HepG2 (cell line): ENCODE results near the gene GLT1D1. TPM values are rescaled to one million over a fixed set of nuclear protein-coding genes. Genes with fewer than 3 reads are reported as not detected.

Source experiments
- ATAC-seq: fragments of 200-7000 bp; cut with Tn5 transposase; 3 replicates; pipeline ENCODE4 v1.9.1; 2020; ENCODE audit warnings: mild to moderate bottlenecking, moderate library complexity
- BruUV-seq: library from RNA; stranded (reverse); fragments of 400-500 nt; replicated peaks from 2 replicates; lab custom pipeline; 2021; lab: Mats Ljungman, UMichigan
- CTCF ChIA-PET: fragments of 300-600 bp; formaldehyde crosslinking; extraction: SDS; loops from one replicate; lab custom pipeline; 2021; ENCODE audit warnings: low total read pairs, inconsistent platforms, low intra/inter-chr PET ratio; lab: Yijun Ruan, JAX
- POLR2A ChIA-PET: fragments of 350-600 bp; sonication (Branson Sonifier 250); formaldehyde crosslinking; loops from one replicate; lab custom pipeline; 2020; ENCODE audit warnings: antibody characterized with exemption, inconsistent platforms; lab: Yijun Ruan, JAX
- DNase-seq: peaks from one replicate; pipeline ENCODE4 v3.0.0-alpha.2; 2015; ENCODE audit warnings: low spot score
- FAIRE-seq: peaks from 3 replicates; lab custom pipeline; 2011; peaks lifted over from hg19 to GRCh38; lab: Jason Lieb, UNC
- H2AFZ ChIP-seq: one replicate; pipeline ENCODE4 v1.6.1; 2011; ENCODE audit warnings: low read length, inconsistent platforms
- H3K27ac ChIP-seq: fragments of 300-600 bp; 3 replicates; pipeline ENCODE4 v1.8.0; 2011; ENCODE audit warnings: mixed run types, mild to moderate bottlenecking, mixed read lengths, low read length, inconsistent platforms; ENCODE audit not compliant: insufficient read depth; ENCODE audit errors: extremely low read length
- H3K27me3 ChIP-seq, 2 experiments: fragments of 200-600 bp in 1 of 2; 2 replicates in 1 of 2; 3 replicates in 1 of 2; pipeline versions ENCODE4 v1.6.0 to v1.8.0; 2011; ENCODE audit warnings: low read length in 2 of 2, mild to moderate bottlenecking in 2 of 2, moderate library complexity in 2 of 2, inconsistent platforms in 1 of 2; ENCODE audit not compliant: insufficient read depth in 2 of 2, control insufficient read depth in 1 of 2
- H3K36me3 ChIP-seq, 2 experiments: fragments of 200-600 bp in 1 of 2; replicated peaks in 1 of 2; 2 replicates in 1 of 2; 3 replicates in 1 of 2; pipeline versions ENCODE4 v1.5.1 to v1.8.0; 2011; ENCODE audit warnings: low read length in 2 of 2, inconsistent platforms in 1 of 2; ENCODE audit not compliant: insufficient read depth in 2 of 2, control insufficient read depth in 1 of 2
- H3K4me1 ChIP-seq: 2 replicates; pipeline ENCODE4 v1.5.1; 2012; ENCODE audit warnings: low read length, inconsistent platforms; ENCODE audit not compliant: insufficient read depth
- H3K4me2 ChIP-seq: 2 replicates; pipeline ENCODE4 v1.6.0; 2011; ENCODE audit warnings: low read depth, low read length, inconsistent platforms
- H3K4me3 ChIP-seq, 3 experiments: fragments of 200-600 bp in 1 of 3; sonication (generic), shearing (Covaris generic) in 1 of 3; replicated peaks in 1 of 3; 2 replicates each; pipeline ENCODE4 v1.5.1; 2011 to 2016; ENCODE audit warnings: low read length in 3 of 3, inconsistent platforms in 2 of 3, low read depth in 2 of 3, mild to moderate bottlenecking in 2 of 3, control low read depth in 1 of 3, mixed read lengths in 1 of 3; ENCODE audit not compliant: insufficient read depth in 1 of 3
- H3K79me2 ChIP-seq: one replicate; pipeline ENCODE4 v1.6.1; 2011; ENCODE audit warnings: low read length, inconsistent platforms; ENCODE audit not compliant: insufficient read depth
- H3K9ac ChIP-seq: 2 replicates; pipeline ENCODE4 v1.6.0; 2011; ENCODE audit warnings: mild to moderate bottlenecking, low read depth, low read length, inconsistent platforms; ENCODE audit not compliant: insufficient read depth
- H3K9me3 ChIP-seq: 2 replicates; pipeline ENCODE4 v1.5.1; 2012; ENCODE audit warnings: mild to moderate bottlenecking, low read length
- H4K20me1 ChIP-seq: 2 replicates; pipeline ENCODE4 v1.6.0; 2011; ENCODE audit warnings: inconsistent platforms, mild to moderate bottlenecking, low read length, moderate library complexity; ENCODE audit not compliant: insufficient read depth
- FOXC1 ChIP-seq: sonication (generic); formaldehyde crosslinking; IDR thresholded peaks from 2 replicates; pipeline ENCODE4 v1.8.0; 2022; ENCODE audit warnings: mild to moderate bottlenecking, missing genetic modification reagents, borderline replicate concordance
- HNRNPH1 ChIP-seq: fragments of 200-400 bp; formaldehyde crosslinking; optimal IDR thresholded peaks from 2 replicates; pipeline ENCODE3; 2017; ENCODE audit warnings: mild to moderate bottlenecking, low read depth, low read length
- KLF15 ChIP-seq: sonication (generic); formaldehyde crosslinking; IDR thresholded peaks from 2 replicates; pipeline ENCODE4 v1.8.1; 2023; ENCODE audit warnings: borderline replicate concordance, mild to moderate bottlenecking, inconsistent platforms, missing genetic modification reagents, mixed read lengths
- KLF6 ChIP-seq: IDR thresholded peaks from 2 replicates; pipeline ENCODE4 v1.8.0; 2016; ENCODE audit warnings: missing biosample characterization, missing genetic modification reagents
- KLF9 ChIP-seq: IDR thresholded peaks from 2 replicates; pipeline ENCODE4 v1.6.1; 2016; ENCODE audit warnings: low read depth
- MEIS2 ChIP-seq: sonication (generic); formaldehyde crosslinking; IDR thresholded peaks from 2 replicates; pipeline ENCODE4 v1.9.0; 2021; ENCODE audit warnings: mild to moderate bottlenecking, missing genetic modification reagents
- MYC ChIP-seq: sonication (generic); formaldehyde crosslinking; IDR thresholded peaks from 2 replicates; pipeline ENCODE4 v1.9.0; 2021; ENCODE audit warnings: missing genetic modification reagents, borderline replicate concordance
- NFE2L1 ChIP-seq: sonication (generic); formaldehyde crosslinking; IDR thresholded peaks from 2 replicates; pipeline ENCODE4 v1.4.0; 2020; ENCODE audit warnings: missing genetic modification reagents, mild to moderate bottlenecking, borderline replicate concordance
- POLR2AphosphoS5 ChIP-seq: IDR thresholded peaks from 2 replicates; pipeline ENCODE4 v1.6.1; 2012; ENCODE audit warnings: low read depth, low read length
- RAD51 ChIP-seq: fragments of 450-650 bp; IDR thresholded peaks from 2 replicates; pipeline ENCODE4 v1.6.1; 2016; ENCODE audit warnings: borderline replicate concordance
- SRSF1 ChIP-seq: fragments of 200-400 bp; formaldehyde crosslinking; optimal IDR thresholded peaks from 2 replicates; pipeline ENCODE3; 2017; ENCODE audit warnings: mild to moderate bottlenecking, low read depth, low read length, moderate library complexity
- ZFY ChIP-seq: sonication (generic); formaldehyde crosslinking; IDR thresholded peaks from 2 replicates; pipeline ENCODE4 v1.4.0; 2020; ENCODE audit warnings: missing genetic modification reagents
- ZKSCAN8 ChIP-seq: IDR thresholded peaks from 2 replicates; pipeline ENCODE4 v1.6.1; 2016; ENCODE audit warnings: borderline replicate concordance, missing genetic modification reagents, missing compliant biosample characterization
- ZNF260 ChIP-seq: sonication (generic); formaldehyde crosslinking; IDR thresholded peaks from 2 replicates; pipeline ENCODE4 v1.4.0; 2020; ENCODE audit warnings: missing genetic modification reagents, low read depth, mild to moderate bottlenecking, borderline replicate concordance
- ZNF567 ChIP-seq: sonication (generic); formaldehyde crosslinking; IDR thresholded peaks from 2 replicates; pipeline ENCODE4 v1.8.1; 2023; ENCODE audit warnings: mild to moderate bottlenecking, missing genetic modification reagents, borderline replicate concordance
- WGBS: methylation state at CpG from one replicate; pipeline ENCODE4 v1.1.6; 2017; ENCODE audit warnings: low lambda C conversion rate; 5-methylcytosine and 5-hydroxymethylcytosine counted together
- in situ Hi-C: cut with HindIII; loops from 2 replicates; pipeline ENCODE4 v1.10.0; 2017; ENCODE audit warnings: low pct_unique_long_range_greater_than_20kb; ENCODE audit not compliant: extremely low pct_ligation_motif_present
- intact Hi-C: fragments of 100-400 bp; cut with micrococcal nuclease; formaldehyde crosslinking; loops from one replicate; pipeline ENCODE4 v1.10.0; 2022; ENCODE audit not compliant: unreplicated experiment
- polyA plus RNA-seq, 8 experiments: library from polyadenylated mRNA; depleted of rRNA in 3 of 8; stranded (reverse) in 7 of 8; unstranded in 1 of 8; fragments of >200 nt; fragmentation: Illumina TruSeq in 4 of 8; extraction: Trizol in 4 of 8; gene quantifications; 2 replicates each; pipeline versions ENCODE4 v1.2.1 to v1.2.3, GENCODE V29; 2011 to 2016; ENCODE audit warnings: low read depth in 4 of 8, missing spikeins in 1 of 8, mixed read lengths in 1 of 8; ENCODE audit not compliant: insufficient read depth in 1 of 8
- total RNA-seq, 5 experiments: library from RNA; depleted of rRNA; stranded (reverse); fragments of >200 nt; fragmentation: Illumina TruSeq; extraction: Trizol; gene quantifications; 2 replicates each; pipeline ENCODE4 v1.2.3, GENCODE V29; 2016; ENCODE audit warnings: low read depth in 1 of 5
- TF ChIP-seq, protein P1 (sequence below): sonication (generic); formaldehyde crosslinking; IDR thresholded peaks from 2 replicates; pipeline ENCODE4 v1.8.1; 2023; ENCODE audit warnings: mild to moderate bottlenecking, moderate library complexity, missing genetic modification reagents
- TF ChIP-seq, protein P2 (sequence below): sonication (generic); formaldehyde crosslinking; conservative IDR thresholded peaks from 2 replicates; pipeline ENCODE4 v1.5.0; 2020; ENCODE audit warnings: missing genetic modification reagents

GLT1D1 gene
- total and polyA plus RNA-seq, 2 of the 13 experiments (the other 11 are each of a cell fraction or from before 2014, with no cell fraction given), result 0.09 to 0.17 TPM

DNA sequence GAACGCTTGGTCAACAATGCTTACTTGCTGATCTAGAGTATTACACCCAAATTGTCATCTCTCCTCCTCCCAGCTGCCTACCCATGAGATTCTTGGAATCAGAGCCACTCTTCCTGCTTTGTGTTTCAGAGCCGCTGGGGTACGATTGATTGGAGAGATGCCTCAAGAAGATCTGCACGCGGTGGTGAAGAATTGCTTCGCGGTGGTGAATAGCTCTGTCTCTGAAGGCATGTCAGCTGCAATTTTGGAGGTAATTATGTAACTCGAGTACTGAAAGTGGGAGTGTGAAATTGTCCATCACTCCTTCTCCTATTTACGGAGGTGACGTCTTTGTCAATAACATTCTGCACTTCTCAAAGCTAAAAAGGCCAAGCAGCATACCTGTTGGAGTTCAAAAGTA is 93.9 kb downstream of the GLT1D1 start:
- Histone ChIP-seq H3K27ac (no peak overlapping the region), H3K9ac (no peak overlapping the region)
- intact Hi-C loops, result no loop called here
- BruUV-seq, result no TSS peak
- no peak for ATAC-seq
- no peak for TF ChIP-seq KLF9 (CRISPR knock-in tag)
- no peak for TF ChIP-seq KLF15 (CRISPR knock-in tag)
- TF ChIP-seq ZFY, result no peak
- TF ChIP-seq FOXC1 (CRISPR knock-in tag), result no peak
- TF ChIP-seq SRSF1, result no peak
- TF ChIP-seq ZKSCAN8 (CRISPR knock-in tag), result no peak
- TF ChIP-seq ZNF567, result no peak
- no peak for TF ChIP-seq KLF6 (CRISPR knock-in tag)
- TF ChIP-seq, protein P1, sequence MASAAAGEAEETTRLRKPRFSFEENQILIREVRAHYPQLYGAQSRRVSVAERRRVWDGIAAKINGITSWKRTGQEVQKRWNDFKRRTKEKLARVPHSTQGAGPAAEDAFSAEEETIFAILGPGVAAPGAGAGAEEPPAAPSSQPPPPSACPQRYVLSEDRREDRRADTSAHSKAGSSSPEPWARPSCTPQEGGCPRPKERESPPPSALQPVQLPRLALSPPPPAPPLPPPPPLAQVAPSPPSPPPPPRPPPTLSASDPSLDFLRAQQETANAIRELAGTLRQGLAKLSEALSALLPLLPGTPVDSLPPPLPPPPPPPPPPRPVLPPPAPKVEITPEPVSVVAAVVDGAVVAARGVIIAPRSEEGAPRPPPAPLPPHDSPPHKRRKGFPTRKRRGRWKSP, result no peak
- no peak for TF ChIP-seq HNRNPH1
- TF ChIP-seq ZNF260, result no peak
- TF ChIP-seq NFE2L1 (CRISPR knock-in tag), result no peak
- no peak for TF ChIP-seq POLR2AphosphoS5
- TF ChIP-seq MYC, result no peak
- TF ChIP-seq, protein P2, sequence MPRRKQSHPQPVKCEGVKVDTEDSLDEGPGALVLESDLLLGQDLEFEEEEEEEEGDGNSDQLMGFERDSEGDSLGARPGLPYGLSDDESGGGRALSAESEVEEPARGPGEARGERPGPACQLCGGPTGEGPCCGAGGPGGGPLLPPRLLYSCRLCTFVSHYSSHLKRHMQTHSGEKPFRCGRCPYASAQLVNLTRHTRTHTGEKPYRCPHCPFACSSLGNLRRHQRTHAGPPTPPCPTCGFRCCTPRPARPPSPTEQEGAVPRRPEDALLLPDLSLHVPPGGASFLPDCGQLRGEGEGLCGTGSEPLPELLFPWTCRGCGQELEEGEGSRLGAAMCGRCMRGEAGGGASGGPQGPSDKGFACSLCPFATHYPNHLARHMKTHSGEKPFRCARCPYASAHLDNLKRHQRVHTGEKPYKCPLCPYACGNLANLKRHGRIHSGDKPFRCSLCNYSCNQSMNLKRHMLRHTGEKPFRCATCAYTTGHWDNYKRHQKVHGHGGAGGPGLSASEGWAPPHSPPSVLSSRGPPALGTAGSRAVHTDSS, result no peak
- TF ChIP-seq RAD51, result no peak
- TF ChIP-seq MEIS2, result no peak
- TF ChIP-seq, all 625 proteins: peak for 0
- 60% methylated on average over 10 of the region's 10 CpGs for WGBS
- Histone ChIP-seq H3K79me2 (no peaks in the 10 kb centered on the region), H3K4me2 (no peak overlapping the region), H3K9me3 (no peaks in the 10 kb centered on the region), H3K4me1 (no peaks in the 10 kb centered on the region), H3K4me3 (no peak overlapping the region), H4K20me1 (no peaks in the 10 kb centered on the region), H3K27me3 (peaks cover 0 to 7% of the 10 kb centered on the region in 2 experiments; a peak in 2 of 5 replicates), H2AFZ (no peak overlapping the region), H3K36me3 (no peaks in the 10 kb centered on the region)
- in situ Hi-C loops, result no loop called here
- no peak for FAIRE-seq
- no peak for DNase-seq
- ChIA-PET CTCF (no interaction called here), POLR2A (no interaction called here)
